PC-3 (cell line): ENCODE measurements around the gene MRPL9. TPM values are rescaled to one million over a fixed set of nuclear protein-coding genes. Genes with fewer than 3 reads are reported as not detected.

Experiments
- ATAC-seq: fragments of 200-7000 bp; cut with Tn5 transposase; 2 replicates; pipeline ENCODE4 v1.9.1; 2020; ENCODE audit warnings: mild to moderate bottlenecking, moderate library complexity
- BruUV-seq: library from RNA; stranded (reverse); fragments of 400-500 nt; replicated peaks from 2 replicates; lab custom pipeline; 2021; lab: Mats Ljungman, UMichigan
- CTCF ChIA-PET: fragments of 300-600 bp; sonication (Branson Sonifier 250); formaldehyde crosslinking; loops from one replicate; lab custom pipeline; 2022; ENCODE audit warnings: antibody characterized with exemption; lab: Charles Lee
- POLR2A ChIA-PET: fragments of 300-600 bp; sonication (Branson Sonifier 250); formaldehyde crosslinking; loops from one replicate; lab custom pipeline; 2022; ENCODE audit warnings: antibody characterized with exemption; ENCODE audit not compliant: unreplicated experiment; lab: Charles Lee
- DNase-seq: peaks from one replicate; pipeline ENCODE4 v3.0.0-alpha.2; 2015
- H2AFZ ChIP-seq: fragments of 300-600 bp; sonication (generic); 2 replicates; pipeline ENCODE4 v1.6.0; 2016; ENCODE audit warnings: antibody characterized with exemption, low read length
- H3F3A ChIP-seq: fragments of 300-600 bp; sonication (generic); one replicate; pipeline ENCODE4 v1.6.0; 2017; ENCODE audit warnings: antibody characterized with exemption, low read length, control low read depth, mild to moderate bottlenecking; ENCODE audit not compliant: unreplicated experiment
- H3K27ac ChIP-seq: fragments of 300-600 bp; sonication (generic); 2 replicates; pipeline ENCODE4 v1.5.1; 2016; ENCODE audit warnings: mild to moderate bottlenecking, low read length
- H3K27me3 ChIP-seq: fragments of 300-600 bp; sonication (generic); 2 replicates; pipeline ENCODE4 v1.6.1; 2016; ENCODE audit warnings: low read length, mixed read lengths
- H3K36me3 ChIP-seq: fragments of 300-600 bp; sonication (generic); 2 replicates; pipeline ENCODE4 v1.6.1; 2016; ENCODE audit warnings: low read depth, mixed run types, low read length, mixed read lengths
- H3K4me1 ChIP-seq: fragments of 300-600 bp; sonication (generic); 2 replicates; pipeline ENCODE4 v1.5.1; 2016; ENCODE audit warnings: low read length; ENCODE audit not compliant: insufficient read depth
- H3K4me2 ChIP-seq: fragments of 300-600 bp; sonication (generic); 2 replicates; pipeline ENCODE4 v1.6.0; 2016; ENCODE audit warnings: low read length
- H3K4me3 ChIP-seq: fragments of 300-600 bp; sonication (generic); 2 replicates; pipeline ENCODE4 v1.5.1; 2016; ENCODE audit warnings: mild to moderate bottlenecking, low read length, mixed read lengths
- H3K79me2 ChIP-seq: fragments of 300-600 bp; sonication (generic); 2 replicates; pipeline ENCODE4 v1.6.1; 2017; ENCODE audit warnings: low read length, mixed read lengths
- H3K9ac ChIP-seq: fragments of 300-600 bp; sonication (generic); 2 replicates; pipeline ENCODE4 v1.6.0; 2016; ENCODE audit warnings: mild to moderate bottlenecking, low read length
- H3K9me2 ChIP-seq: fragments of 300-600 bp; sonication (generic); replicated peaks from 2 replicates; pipeline ENCODE4 v1.6.1; 2016; ENCODE audit warnings: mixed run types, low read length, mixed read lengths
- H3K9me3 ChIP-seq: fragments of 300-600 bp; sonication (generic); 2 replicates; pipeline ENCODE4 v1.6.1; 2016; ENCODE audit warnings: low read length, mixed read lengths
- H4K20me1 ChIP-seq: fragments of 300-600 bp; sonication (generic); 2 replicates; pipeline ENCODE4 v1.6.1; 2016; ENCODE audit warnings: low read length, mixed read lengths
- CTCF ChIP-seq: fragments of 300-600 bp; sonication (generic); conservative IDR thresholded peaks from 2 replicates; pipeline ENCODE4 v1.5.1; 2017; ENCODE audit warnings: antibody characterized with exemption, low read depth, mild to moderate bottlenecking, low read length
- EZH2 ChIP-seq: fragments of 300-600 bp; sonication (generic); IDR thresholded peaks from one replicate; pipeline ENCODE4 v1.6.1; 2017; ENCODE audit warnings: antibody characterized with exemption, mild to moderate bottlenecking, low read length; ENCODE audit not compliant: unreplicated experiment
- EZH2phosphoT487 ChIP-seq: fragments of 300-600 bp; sonication (generic); IDR thresholded peaks from 2 replicates; pipeline ENCODE4 v1.6.1; 2018; ENCODE audit warnings: mild to moderate bottlenecking, antibody characterized with exemption, low read length, borderline replicate concordance
- intact Hi-C: fragments of 100-400 bp; cut with micrococcal nuclease; formaldehyde crosslinking; loops from 2 replicates; pipeline ENCODE4 v1.9.0; 2023
- total RNA-seq: library from RNA; depleted of rRNA; stranded (reverse); fragments of >200 nt; gene quantifications from 2 replicates; pipeline ENCODE4 v1.2.3, GENCODE V29; 2014

Gene MRPL9
- total RNA-seq, 1 experiment from 2014 or later, result 229 TPM

DNA sequence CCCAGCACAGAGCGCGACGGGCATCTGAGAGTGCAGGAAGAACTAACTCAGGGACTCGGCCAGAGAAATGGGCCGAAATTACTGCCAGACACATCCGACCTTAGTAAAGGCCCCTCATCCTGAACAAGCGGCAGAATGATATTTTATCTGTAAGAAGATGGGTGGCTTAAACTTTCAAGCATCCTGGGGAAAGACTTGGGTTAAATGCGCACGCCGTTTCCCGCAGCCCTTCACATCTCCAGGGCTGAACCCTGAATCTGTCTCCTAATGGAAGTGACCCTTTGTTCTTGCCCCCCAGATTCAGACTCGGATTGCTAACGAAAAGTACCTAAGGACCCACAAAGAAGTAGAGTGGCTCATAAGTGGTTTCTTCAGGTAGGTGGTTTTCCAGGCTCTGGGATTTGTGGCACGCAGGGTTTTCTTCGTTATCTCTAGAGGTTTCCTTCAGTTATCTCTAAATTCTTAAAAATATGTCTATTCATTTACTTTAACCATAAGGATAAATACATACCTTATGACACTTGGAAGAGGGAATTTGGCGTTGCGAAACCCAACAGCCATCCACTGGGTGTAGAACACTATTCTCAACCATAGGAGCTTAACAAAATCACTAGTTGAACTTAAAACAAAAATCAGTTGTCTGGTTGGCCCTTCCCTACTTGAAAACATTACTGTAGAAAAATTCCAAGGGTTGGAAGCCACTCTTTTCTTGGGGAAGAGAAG is 41.3 kb downstream of the MRPL9 start:
- no peak overlapping the region for H3K4me3 ChIP-seq
- POLR2A ChIA-PET, result no interaction called here
- CTCF ChIA-PET, result no interaction called here

DNA sequence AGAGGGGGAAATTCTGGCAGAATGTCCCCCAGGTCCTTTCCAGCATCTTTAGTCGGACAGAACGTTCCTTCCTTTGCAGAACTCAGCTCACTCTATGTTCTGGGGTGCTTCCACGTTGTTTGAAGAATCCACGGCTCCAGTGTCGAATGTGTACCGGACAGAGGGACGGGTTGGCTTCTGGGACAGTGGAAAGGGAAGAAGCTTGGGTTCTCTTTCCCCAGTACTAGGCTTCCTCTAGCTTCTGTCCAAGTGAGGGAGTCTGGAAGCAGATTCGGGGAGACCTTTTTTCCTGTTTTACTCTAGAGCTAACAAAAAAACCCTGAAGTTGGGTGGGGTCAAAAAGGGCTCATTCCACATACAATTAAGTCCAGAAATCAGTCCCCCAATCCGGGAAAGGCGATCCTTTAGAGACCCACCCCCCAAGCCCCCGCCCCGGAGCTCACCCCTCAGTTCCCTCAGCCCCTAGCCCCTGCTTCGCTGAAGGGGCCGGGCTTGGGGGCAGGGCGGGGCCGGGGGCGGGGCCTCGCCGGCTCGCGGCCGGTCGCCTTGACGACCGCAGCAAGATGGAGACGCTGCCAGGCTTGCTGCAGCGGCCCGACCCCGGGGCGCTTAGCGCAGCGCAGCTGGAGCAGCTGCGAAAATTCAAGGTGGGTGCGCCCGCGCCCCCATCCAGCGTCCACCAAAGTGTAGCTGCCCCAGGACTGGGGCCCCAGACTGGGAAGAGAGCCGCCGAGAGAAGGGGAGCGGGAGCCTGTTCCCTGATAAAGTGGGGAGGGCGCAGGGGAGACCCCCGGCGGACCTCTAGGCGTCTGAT is 42.1 kb downstream of the MRPL9 start, which contains the start of gene RIIAD1:
Gene RIIAD1 (plus strand): TSS at position 549 of the 814 bp plus-strand sequence. CDS start 15 bp downstream, at position 564.
- DNase-seq, result no peak
- H3K27ac ChIP-seq, result no peak within 1 kb of the TSS
- H3K4me2 ChIP-seq, result 0 out of 2 replicates have a peak within 1 kb of the TSS, but pooled peaks have one; percentile 11
- no peak within 1 kb of the TSS for H3K9ac ChIP-seq
- intact Hi-C loops, result no loop called here
- H2AFZ ChIP-seq, result no peak within 1 kb of the TSS
- H4K20me1 ChIP-seq, result no peaks in the 10 kb centered on the region
- H3K79me2 ChIP-seq, result no peaks in the 10 kb centered on the region
- H3K4me3 ChIP-seq, result no peak within 1 kb of the TSS
- peaks cover 3% of the 10 kb centered on the region; the same call in 1 of the 2 replicates for H3K27me3 ChIP-seq
- H3K4me1 ChIP-seq, result peaks cover 15% of the 10 kb centered on the region
- no peaks in the 10 kb centered on the region for H3K36me3 ChIP-seq
- H3K9me3 ChIP-seq, result no peaks in the 10 kb centered on the region
- peaks cover 3% of the 10 kb centered on the region for H3F3A ChIP-seq
- H3K9me2 ChIP-seq, result no peaks in the 10 kb centered on the region
- ATAC-seq, result no peak
- BruUV-seq, result no TSS peak
- ChIA-PET POLR2A (no interaction called here), CTCF (no interaction called here)
- TF ChIP-seq CTCF, result no peak
- TF ChIP-seq EZH2, result no peak
- TF ChIP-seq EZH2phosphoT487, result no peak

More for the DNA sequence above, 41.3 kb downstream of the MRPL9 start:
- intact Hi-C loops, result no loop called here
- no peak overlapping the region for H2AFZ ChIP-seq
- DNase-seq, result no peak
- no peaks in the 10 kb centered on the region for H3K79me2 ChIP-seq
- H3K4me2 ChIP-seq, result no peak overlapping the region
- no peaks in the 10 kb centered on the region for H3K36me3 ChIP-seq
- TF ChIP-seq EZH2 (no peak), EZH2phosphoT487 (no peak), CTCF (no peak)
- BruUV-seq, result no TSS peak
- no peaks in the 10 kb centered on the region for H3K9me3 ChIP-seq
- H3K27ac ChIP-seq, result no peak overlapping the region
- peaks cover 15% of the 10 kb centered on the region for H3K4me1 ChIP-seq
- ATAC-seq, result no peak
- no peak overlapping the region for H3K9ac ChIP-seq
- H3K9me2 ChIP-seq, result no peaks in the 10 kb centered on the region
- no peaks in the 10 kb centered on the region for H4K20me1 ChIP-seq
- H3F3A ChIP-seq, result peaks cover 3% of the 10 kb centered on the region
- H3K27me3 ChIP-seq, result 0 out of 2 replicates have a peak, but pooled peaks cover under 1% of the 10 kb centered on the region
